Iris pigment epithelial cell (primary cell): ENCODE data around the gene SC5D.

ENCODE experiments used
- DNase-seq: peaks from one replicate; pipeline ENCODE4 v3.0.0-alpha.2; 2011; ENCODE audit warnings: low read depth

SC5D gene

DNA sequence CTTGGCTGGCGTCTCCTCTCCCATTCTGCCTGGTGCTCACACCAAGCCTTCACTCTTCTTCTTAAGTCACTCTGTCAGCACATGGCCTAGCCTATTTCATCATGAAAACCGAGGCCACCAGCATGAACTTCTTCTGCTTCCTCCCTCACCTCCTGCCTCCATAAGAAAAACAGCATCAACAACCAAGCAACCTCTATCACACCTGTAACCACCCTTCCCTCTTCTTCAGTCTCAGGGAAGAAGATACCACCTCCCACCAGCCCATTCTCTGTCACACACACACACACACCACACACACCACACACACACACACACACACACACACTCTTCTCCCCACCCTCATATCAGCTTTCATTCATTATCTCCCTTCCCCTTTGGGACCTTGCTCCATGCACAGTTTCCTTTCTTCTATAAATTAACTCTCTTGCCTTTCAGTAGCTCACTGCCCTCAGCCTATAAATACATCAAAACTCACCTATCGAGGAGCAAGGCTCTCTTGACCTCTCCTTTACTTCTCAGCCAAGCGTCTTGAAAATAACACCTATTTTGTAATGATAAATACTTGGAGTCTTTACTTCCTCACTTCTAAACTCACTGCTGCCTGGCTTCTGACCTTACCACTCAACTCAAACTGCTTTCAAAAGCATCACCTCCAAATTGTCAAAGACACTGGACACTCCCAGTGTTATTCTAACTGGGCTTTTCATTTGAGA is 36.6 kb downstream of the SC5D start:
- no peak for DNase-seq

DNA sequence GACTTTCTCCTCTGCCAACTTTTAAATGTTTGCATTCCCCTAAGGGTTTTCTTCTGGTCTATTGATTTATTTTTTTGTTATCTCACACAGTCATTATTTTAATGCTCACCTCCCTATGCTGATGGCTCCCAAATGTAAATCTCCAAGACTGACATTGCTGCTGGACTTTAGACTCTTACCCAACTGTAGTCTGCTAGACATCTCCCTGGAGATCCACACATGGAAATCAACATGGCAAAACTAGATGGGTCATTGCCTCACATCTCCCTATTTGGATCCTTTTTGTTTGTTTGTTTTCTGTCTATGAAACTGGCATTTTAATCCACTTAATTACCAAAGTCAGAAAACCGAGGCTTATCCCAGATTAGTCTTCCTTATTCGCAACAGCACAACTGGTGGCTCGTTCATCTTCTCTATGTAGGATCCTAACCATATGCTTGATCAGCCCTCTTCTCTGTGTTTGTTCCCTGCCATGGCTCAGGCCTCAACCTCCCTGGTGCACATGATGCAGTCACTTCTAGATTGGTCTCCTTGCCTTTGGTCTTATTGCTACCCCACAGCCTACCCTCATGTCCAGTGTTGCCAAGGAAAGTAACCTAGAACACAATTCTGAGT is 37.3 kb downstream of the SC5D start:
- DNase-seq: no peak

DNA sequence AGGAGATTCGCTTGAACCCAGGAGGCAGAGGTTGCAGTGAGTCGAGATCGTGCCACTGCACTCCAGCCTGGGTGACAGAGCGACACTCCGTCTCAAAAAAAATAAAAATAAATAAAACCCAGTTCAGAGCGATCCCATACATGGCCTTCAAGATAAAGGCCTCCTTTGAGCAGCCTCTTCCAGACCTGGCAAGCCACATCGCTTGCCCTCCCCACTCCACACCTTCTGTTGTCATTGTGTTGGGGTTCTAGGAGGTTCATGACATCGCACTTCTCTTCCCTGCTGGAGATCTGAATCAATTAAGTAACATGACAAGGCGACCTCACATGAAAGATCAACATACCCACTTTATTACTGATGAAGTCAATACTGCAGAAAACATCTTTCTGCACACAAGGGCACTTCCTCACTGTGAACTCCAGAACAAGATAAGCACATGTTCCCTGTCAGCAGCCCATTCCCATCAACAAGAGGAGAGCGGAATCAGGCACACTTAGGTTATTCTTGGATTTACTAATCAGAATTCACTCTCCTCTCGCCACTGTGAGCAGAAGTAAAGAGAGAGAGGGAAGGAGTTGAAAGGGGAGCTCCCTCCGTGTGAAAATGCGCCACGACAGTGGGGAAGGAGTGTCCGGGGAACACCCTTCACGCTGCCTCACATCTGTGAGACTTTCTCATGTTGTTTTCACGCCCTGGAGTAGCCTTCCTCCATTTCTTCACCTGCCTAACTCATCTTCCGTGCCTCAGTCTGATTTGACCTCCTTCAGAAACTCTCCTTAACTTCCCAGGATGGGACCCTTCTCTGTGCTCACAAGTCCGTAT is 38.3 kb downstream of the SC5D start:
- no peak for DNase-seq

DNA sequence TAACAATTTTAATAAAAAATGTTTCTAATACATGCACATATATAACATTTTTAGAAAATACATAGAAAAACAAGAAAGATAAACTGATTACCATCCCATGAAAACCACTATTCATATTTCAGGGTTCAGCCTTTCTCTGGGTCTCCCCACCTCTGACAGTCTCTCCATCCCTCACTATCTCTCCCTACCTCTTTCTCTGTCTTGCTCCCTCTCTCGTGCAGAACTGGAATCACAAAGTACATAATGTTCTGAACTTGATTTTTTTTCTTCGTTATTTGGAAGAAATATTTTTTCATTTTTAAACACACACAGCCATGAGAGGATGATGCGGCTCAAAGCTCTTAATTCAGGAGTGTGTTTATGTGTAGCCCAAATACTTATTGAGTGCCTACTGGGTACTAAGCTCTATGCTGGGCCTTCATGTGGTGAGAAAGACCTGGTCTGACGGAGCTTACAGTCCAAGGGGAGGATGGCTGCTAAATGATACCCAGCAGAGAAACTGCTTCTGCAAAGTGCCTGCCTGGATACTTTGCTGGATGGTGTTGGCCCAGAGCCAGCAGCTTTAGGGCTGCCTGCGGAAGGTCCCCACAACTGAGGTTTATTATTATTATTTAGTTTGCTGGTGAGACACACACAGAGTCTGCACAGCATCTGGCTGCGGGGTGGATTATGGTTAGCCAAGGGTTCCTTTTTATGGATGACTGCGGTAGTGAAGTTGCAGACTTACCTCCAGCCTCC is 42.6 kb downstream of the SC5D start:
- peak; percentile 23 for DNase-seq

GRCh38 chr11:121336279-121336937 is 43.8 kb downstream of the SC5D start:
- no peak for DNase-seq

DNA sequence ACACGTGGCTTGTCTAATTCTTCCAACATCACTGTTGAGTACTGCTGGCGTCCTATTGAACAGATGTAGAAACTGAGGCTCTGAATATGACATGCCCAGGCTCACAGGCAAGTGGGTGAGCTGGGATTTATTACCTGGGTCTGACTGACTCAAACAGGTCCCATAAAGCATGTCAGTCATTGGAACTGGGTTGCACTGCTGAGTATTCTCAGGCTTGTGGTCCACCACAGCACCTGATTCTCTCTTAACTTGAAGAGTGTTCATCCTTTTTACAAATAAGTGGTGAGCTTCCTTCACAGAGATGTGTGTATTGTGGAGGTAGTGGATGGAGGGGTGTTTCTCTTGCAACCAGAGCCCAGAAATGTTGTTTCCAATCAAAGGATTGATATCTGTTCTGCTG is 44.5 kb downstream of the SC5D start:
- DNase-seq: no peak

DNA sequence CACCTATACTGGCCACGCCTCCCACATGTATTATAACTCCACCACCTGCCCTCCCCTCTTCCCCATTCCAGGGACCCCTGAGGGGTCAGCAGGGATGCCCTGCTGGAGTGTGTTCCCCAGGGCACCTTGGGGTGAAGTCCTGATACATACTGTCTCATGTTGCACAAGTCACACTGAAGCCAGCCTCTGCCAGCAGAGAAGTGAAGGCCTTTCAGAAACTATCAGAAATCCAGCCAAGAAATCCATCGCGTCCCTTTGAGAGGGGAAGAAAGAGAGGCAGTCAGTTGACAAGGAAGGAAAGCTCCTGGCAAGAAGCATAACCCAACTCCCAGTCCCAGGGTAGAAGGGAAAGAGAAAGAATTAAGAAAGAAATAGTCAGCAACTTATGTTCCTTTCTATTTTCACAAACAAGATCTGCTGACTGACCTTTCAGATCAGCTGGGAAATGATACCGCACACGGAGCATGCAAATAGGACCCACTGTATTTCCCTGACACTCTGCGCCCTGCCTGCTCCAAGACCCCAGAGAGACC is 45.2 kb downstream of the SC5D start:
- DNase-seq: no peak

DNA sequence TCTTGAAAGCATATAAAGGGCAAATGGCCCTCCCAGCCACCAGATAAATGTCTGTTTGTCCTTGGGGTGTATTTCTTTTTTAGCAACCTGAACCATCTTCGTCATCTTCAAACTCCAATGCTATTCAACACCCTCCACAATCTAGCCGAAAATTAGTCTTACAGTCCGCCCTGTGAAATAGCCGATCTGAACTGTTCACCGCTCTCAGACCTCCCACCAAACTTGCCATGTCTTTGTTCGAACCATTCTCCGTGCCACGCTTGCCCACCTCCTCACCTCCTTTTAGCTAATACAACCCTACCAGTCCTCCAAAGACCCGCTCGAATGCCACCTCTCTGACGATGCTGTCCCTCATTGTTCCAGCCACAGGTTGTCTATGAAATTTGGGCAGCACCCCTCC is 46.0 kb downstream of the SC5D start:
- DNase-seq: no peak

DNA sequence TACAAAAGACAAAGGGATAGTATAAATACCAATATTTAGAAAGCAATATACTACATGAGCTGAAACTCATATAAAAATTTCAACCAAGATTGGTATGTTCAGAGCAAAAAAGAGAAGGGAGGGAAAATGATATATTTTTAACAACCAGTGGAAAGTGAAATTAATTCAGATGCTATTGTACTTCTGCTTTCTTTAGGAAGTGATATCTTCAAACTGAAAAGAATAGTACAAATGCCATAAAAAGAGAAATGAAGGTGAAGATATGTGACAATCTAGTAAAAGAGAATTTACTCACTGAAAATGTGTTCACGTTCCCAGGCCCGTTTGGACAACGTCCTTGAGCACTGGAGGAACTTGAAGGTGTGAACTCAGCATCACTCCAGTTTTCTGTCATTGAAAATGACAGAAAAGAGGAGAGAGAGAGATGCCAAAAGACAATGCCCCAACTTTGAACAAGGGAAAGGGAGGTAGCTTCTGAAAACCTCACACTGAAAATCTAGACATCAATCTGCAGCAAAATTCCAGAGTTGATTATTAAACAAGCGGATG is 47.5 kb downstream of the SC5D start:
- DNase-seq: no peak

GRCh38 chr11:121341609-121342008 is 49.0 kb downstream of the SC5D start:
- no peak for DNase-seq

GRCh38 chr11:121344824-121345223 is 52.3 kb downstream of the SC5D start:
- DNase-seq: no peak

GRCh38 chr11:121347094-121347493 is 54.5 kb downstream of the SC5D start:
- no peak for DNase-seq

GRCh38 chr11:121347813-121348212 is 55.2 kb downstream of the SC5D start:
- no peak for DNase-seq

GRCh38 chr11:121348220-121348875 is 55.8 kb downstream of the SC5D start:
- no peak for DNase-seq

DNA sequence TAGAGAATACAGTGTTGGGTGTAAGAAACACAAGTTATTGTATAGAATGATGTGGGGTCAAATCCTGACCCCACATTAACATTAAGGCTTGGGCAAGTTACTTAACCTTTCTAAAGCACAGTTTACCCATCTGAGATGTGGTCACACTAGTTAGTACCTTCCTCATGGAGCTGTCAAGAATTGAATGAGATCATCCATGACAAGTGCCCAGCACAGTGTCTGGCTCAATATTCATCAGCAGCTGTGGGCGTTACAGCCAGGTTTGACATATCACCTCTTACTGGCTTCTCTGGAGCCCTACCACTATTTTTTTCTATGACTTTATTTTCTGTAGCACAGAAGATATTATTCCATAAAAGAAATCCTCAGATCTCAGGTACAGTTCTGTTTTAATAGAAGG is 57.2 kb downstream of the SC5D start:
- no peak for DNase-seq

DNA sequence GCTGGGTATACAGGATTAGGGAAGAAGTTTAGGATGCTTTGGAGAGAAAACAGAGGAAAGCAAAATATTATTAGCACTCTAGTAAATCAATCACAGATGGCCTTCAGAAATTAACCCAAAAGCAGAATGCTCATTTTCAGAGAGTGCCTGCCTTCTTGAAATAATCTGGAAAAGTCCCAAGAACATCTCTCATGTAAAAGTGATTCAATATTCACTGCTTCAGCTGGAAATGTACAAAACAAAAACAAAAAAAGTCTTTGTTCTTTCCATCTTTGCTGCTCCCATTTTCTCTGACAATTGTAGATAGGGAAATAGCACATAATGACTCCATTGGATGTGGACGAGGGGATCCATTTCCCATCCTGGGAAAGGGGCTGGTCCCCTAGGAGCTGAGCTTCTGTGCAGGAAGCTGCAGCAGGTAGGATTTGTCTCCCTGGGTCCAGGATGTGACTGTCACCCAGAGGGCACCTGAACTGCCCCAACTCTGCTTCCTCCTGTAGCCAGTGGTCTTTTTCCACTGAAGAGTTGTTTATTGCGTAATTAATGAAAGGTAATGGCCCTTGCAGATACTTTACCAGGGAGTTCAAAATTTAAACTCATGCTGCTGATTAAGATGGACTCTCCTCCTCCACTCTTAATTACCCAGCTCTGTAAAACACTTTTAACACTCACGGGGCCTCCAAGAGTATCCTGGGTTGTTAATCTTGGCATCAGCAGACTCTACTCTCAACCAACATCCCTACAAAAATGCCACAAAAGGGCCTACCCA is 57.9 kb downstream of the SC5D start:
- DNase-seq: no peak

DNA sequence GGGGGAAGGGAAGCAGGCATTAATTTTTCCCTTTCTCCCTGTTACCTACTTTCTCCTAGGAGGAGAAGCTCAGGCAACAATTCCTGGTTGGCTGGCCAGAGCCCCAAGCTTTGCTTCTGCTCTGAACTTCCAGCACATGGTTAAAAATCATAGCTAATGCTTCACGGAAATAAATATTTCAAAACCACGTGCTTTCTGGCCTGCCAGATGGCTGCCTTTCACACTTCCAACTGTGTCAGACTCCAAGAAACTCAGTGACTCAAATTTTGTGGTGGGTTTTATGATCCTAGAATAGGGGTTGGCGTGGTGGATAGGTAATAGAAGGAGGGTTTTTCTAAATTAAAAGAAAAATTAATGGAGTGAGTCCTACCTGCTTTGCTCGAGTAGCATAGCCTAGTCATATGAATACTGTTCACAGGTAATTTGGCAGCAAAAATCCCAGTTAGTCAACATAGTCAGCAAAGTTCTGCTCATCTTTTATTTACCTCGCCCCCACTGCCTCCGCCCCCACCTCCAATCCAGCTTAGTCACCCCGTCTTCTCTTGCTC is 58.6 kb downstream of the SC5D start:
- no peak for DNase-seq

DNA sequence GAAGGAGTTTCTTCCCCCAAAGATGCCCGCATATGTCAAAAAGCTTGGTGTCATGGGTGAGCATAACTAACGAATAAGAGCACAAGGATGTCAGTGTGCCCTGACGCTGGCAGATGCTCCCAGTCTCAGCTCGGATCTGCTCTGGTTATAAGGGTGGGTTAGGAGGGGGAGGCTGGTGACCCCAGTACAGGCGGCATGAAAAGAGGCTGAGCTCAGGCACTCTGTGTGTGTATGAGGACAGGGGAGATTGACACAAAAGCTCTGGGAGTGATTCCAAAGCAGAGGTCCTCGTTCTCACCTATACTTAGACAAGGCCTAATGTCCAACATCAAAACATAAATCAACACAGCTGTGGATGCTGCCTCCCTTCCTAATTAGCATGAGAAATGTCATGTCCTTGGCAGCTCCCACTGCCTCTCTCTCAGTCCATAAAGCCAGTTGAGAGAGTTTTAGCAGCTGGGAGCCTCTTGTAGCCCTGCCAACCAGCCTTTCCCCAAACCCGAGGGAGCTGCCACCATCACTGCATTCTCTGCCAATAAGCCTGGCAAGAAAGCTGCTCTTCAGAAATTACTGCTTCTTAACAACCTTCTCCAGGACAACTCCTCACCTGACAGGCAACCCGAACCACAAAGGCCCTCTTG is 59.8 kb downstream of the SC5D start:
- no peak for DNase-seq

DNA sequence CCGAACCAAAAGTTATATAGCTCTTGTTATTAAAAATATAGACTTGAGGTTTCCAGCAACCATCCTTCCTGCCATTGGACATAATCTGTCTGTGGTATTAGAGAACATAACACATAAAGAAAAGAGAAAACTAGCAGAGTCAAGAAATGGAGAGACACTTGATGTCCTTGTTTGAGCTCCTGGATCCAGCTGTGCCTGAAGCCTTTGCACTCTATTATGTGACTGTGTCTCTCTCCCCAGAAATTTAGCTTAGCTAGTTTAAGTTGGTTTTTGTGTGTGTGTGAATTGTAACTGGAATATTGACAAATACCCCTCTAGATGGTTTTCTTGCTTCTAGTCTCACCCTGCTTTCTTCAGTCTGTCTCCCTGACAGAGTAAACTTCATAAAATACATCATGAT is 61.6 kb downstream of the SC5D start:
- no peak for DNase-seq
